Right lobe of liver (tissue), 6 donors: ENCODE measurements around the gene HYI. TPM values are rescaled to one million over a fixed set of nuclear protein-coding genes. Genes with fewer than 3 reads are reported as not detected.
A peak's percentile ranks its signal among the peaks of the same experiment; 100 is the strongest.

Experiments
- ATAC-seq, 4 donors: fragments of 200-7000 bp; cut with Tn5 transposase; one replicate each; pipeline ENCODE4 v1.9.1; 2020; ENCODE audit warnings: mild to moderate bottlenecking in 4 of 4, moderate library complexity in 4 of 4
- DNase-seq, 3 donors: peaks; one replicate each; pipeline ENCODE4 v3.0.0-alpha.2; 2020
- H3K27ac ChIP-seq, 3 donors: fragments of 200-600 bp; one replicate each; pipeline ENCODE4 v1.8.0; 2022
- H3K27me3 ChIP-seq, 2 donors: fragments of 200-600 bp; one replicate each; pipeline ENCODE4 v1.8.0; 2022
- H3K36me3 ChIP-seq, 4 donors: fragments of 200-600 bp; sonication (generic) in 1 of 4; one replicate each; pipeline versions ENCODE4 v1.5.1 to v1.8.0; 2017 to 2022; ENCODE audit warnings: control low read depth in 1 of 4
- H3K4me1 ChIP-seq, 4 donors: fragments of 200-600 bp; sonication (generic) in 1 of 4; one replicate each; pipeline versions ENCODE4 v1.5.1 to v1.8.0; 2017 to 2022; ENCODE audit warnings: control low read depth in 1 of 4
- H3K4me3 ChIP-seq, 3 donors: fragments of 200-600 bp; one replicate each; pipeline ENCODE4 v1.8.0; 2022
- H3K9me3 ChIP-seq, 4 donors: fragments of 200-600 bp; sonication (generic) in 1 of 4; one replicate each; pipeline versions ENCODE4 v1.5.1 to v1.8.0; 2017 to 2022; ENCODE audit warnings: control low read depth in 1 of 4
- CTCF ChIP-seq, 4 donors: fragments of 200-600 bp in 3 of 4; fragments of 450-650 bp in 1 of 4; IDR thresholded peaks; one replicate each; pipeline versions ENCODE4 v1.5.1 to v1.8.0; 2016 to 2022; ENCODE audit warnings: antibody characterized with exemption in 4 of 4, mild to moderate bottlenecking in 2 of 4
- POLR2A ChIP-seq: fragments of 450-650 bp; IDR thresholded peaks from one replicate; pipeline ENCODE4 v1.6.1; 2017; ENCODE audit warnings: antibody characterized with exemption, mild to moderate bottlenecking
- WGBS: methylation state at CpG from one replicate; pipeline ENCODE4 v1.1.6; 2018; ENCODE audit warnings: low coverage, low lambda C conversion rate; ENCODE audit not compliant: insufficient coverage; ENCODE audit errors: missing lambda C conversion rate; 5-methylcytosine and 5-hydroxymethylcytosine counted together
- intact Hi-C, 2 donors: fragments of 100-400 bp; cut with DNase I; formaldehyde crosslinking; loops; one replicate each; pipeline versions ENCODE4 v1.11.2 to v1.14.1; 2022
- total RNA-seq, 6 experiments: library from RNA; depleted of rRNA in 2 of 6; stranded (reverse); fragments of >200 nt in 2 of 6; fragmentation: NEBNext Ultra II Directional in 3 of 6; extraction: Animal tissue kit (Norgen Biotek cat#: 25700) in 3 of 6; gene quantifications; one replicate each; pipeline versions ENCODE4 v1.1.0 to v1.2.4, GENCODE V29; 2016 to 2023
- donor health status: DM: no; HTN: yes; CAD: no.
- donor health status: DM: no; HTN: no; CAD: no.
- donor health status: DM: no; HTN: no; CAD: no.
- donor health status: DM: no; HTN: yes; CAD: no.
- donor health status: DM: no; HTN: yes; CAD: no.

HYI gene
- total RNA-seq, 6 experiments from 2014 or later: 33.8 to 52.9 (median 41.9) TPM

- H3K4me3 ChIP-seq: no peak overlapping the region
- no peak for ATAC-seq
- peaks cover 0 to 3% (median 0%) of the 10 kb centered on the region in 4 donors for H3K4me1 ChIP-seq
- peak in 1 of 3 donors; percentile 35 for DNase-seq
- H3K27me3 ChIP-seq: no peaks in the 10 kb centered on the region
- H3K9me3 ChIP-seq: no peaks in the 10 kb centered on the region
- TF ChIP-seq CTCF (IDR thresholded peaks at IDR 0.05): no peak
- no peak for TF ChIP-seq POLR2A
- intact Hi-C loops: no loop called here
- peaks cover 0 to 72% (median 37%) of the 10 kb centered on the region in 4 donors for H3K36me3 ChIP-seq
- no CpG with 5 or more reads among the region's 7 CpGs for WGBS
- no peak overlapping the region for H3K27ac ChIP-seq
These were observed 19.5 kb downstream of the HYI start for GRCh38 chr1:43434256-43434655.

GRCh38 chr1:43432907-43433306 is 20.8 kb downstream of the HYI start:
- TF ChIP-seq POLR2A (no peak), CTCF (IDR thresholded peaks at IDR 0.05) (no peak)
- no CpG with 5 or more reads among the region's 5 CpGs for WGBS

GRCh38 chr1:43432171-43432860 is 21.4 kb downstream of the HYI start:
- H3K27me3 ChIP-seq: no peaks in the 10 kb centered on the region
- DNase-seq (peak in 1 of 3 donors; percentile 41), ATAC-seq (no peak)
- peaks cover 0 to 74% (median 43%) of the 10 kb centered on the region in 4 donors for H3K36me3 ChIP-seq
- H3K4me3 ChIP-seq: no peak overlapping the region
- no peak for TF ChIP-seq CTCF (IDR thresholded peaks at IDR 0.05)
- TF ChIP-seq POLR2A: no peak
- H3K27ac ChIP-seq: no peak overlapping the region
- intact Hi-C loops: no loop called here
- peaks cover 0 to 3% (median 0%) of the 10 kb centered on the region in 4 donors for H3K4me1 ChIP-seq
- 87% methylated on average over 3 of the region's 9 CpGs for WGBS
- H3K9me3 ChIP-seq: no peaks in the 10 kb centered on the region

More at GRCh38 chr1:43432907-43433306, 20.8 kb downstream of the HYI start:
- ATAC-seq (no peak), DNase-seq (no peak)
- H3K4me3 ChIP-seq: no peak overlapping the region
- H3K27ac ChIP-seq: no peak overlapping the region
- peaks cover 0 to 72% (median 39%) of the 10 kb centered on the region in 4 donors for H3K36me3 ChIP-seq
- peaks cover 0 to 3% (median 0%) of the 10 kb centered on the region in 4 donors for H3K4me1 ChIP-seq
- H3K27me3 ChIP-seq: no peaks in the 10 kb centered on the region
- no peaks in the 10 kb centered on the region for H3K9me3 ChIP-seq
- intact Hi-C loops: no loop called here

- Histone ChIP-seq H3K4me3 (no peak overlapping the region), H3K4me1 (peaks cover 0 to 3% (median 0%) of the 10 kb centered on the region in 4 donors), H3K27ac (no peak overlapping the region), H3K36me3 (peaks cover 0 to 78% (median 46%) of the 10 kb centered on the region in 4 donors), H3K27me3 (no peaks in the 10 kb centered on the region), H3K9me3 (no peaks in the 10 kb centered on the region)
- TF ChIP-seq CTCF (IDR thresholded peaks at IDR 0.05): no peak
- no peak for TF ChIP-seq POLR2A
- intact Hi-C loops: no loop called here
- 100% methylated on average over 1 of the region's 9 CpGs for WGBS
- DNase-seq (peak in 1 of 3 donors; percentile 40), ATAC-seq (no peak)
These were observed 22.1 kb downstream of the HYI start for GRCh38 chr1:43431676-43432075.
